Glutamatergic neuron (in vitro differentiated cells): ENCODE measurements around the gene CNTROB. TPM values are rescaled to one million over a fixed set of nuclear protein-coding genes. Genes with fewer than 3 reads are reported as not detected.

ENCODE experiments used
- DNase-seq: peaks from one replicate; pipeline ENCODE4 v3.0.0; 2022
- H3K27ac Mint-ChIP-seq: one replicate; pipeline ENCODE4 v1.8.0; 2020; ENCODE audit warnings: mild to moderate bottlenecking, mixed read lengths, inconsistent platforms; ENCODE audit not compliant: unreplicated experiment
- H3K27me3 Mint-ChIP-seq: one replicate; pipeline ENCODE4 v1.8.0; 2020; ENCODE audit warnings: mild to moderate bottlenecking, moderate library complexity, mixed read lengths, inconsistent platforms; ENCODE audit not compliant: unreplicated experiment
- H3K36me3 Mint-ChIP-seq: one replicate; pipeline ENCODE4 v1.8.0; 2020; ENCODE audit warnings: mild to moderate bottlenecking, mixed read lengths, inconsistent platforms; ENCODE audit not compliant: unreplicated experiment
- H3K4me1 Mint-ChIP-seq: one replicate; pipeline ENCODE4 v1.8.0; 2020; ENCODE audit warnings: mild to moderate bottlenecking, low read depth, mixed read lengths, inconsistent platforms; ENCODE audit not compliant: unreplicated experiment
- H3K4me3 Mint-ChIP-seq: one replicate; pipeline ENCODE4 v1.8.0; 2020; ENCODE audit warnings: mild to moderate bottlenecking, mixed read lengths, inconsistent platforms; ENCODE audit not compliant: unreplicated experiment
- H3K9me3 Mint-ChIP-seq: one replicate; pipeline ENCODE4 v1.8.0; 2020; ENCODE audit warnings: mild to moderate bottlenecking, moderate library complexity, mixed read lengths, inconsistent platforms; ENCODE audit not compliant: unreplicated experiment
- total RNA-seq: library from RNA; stranded (reverse); fragmentation: NEBNext Ultra II Directional; extraction: Animal tissue kit (Norgen Biotek cat#: 25700); gene quantifications from one replicate; pipeline ENCODE4 v1.2.1, GENCODE V29; 2021; ENCODE audit not compliant: unreplicated experiment
- TF ChIP-seq, protein P1 (sequence below): fragments of 200-600 bp; sonication (generic); IDR thresholded peaks from one replicate; pipeline ENCODE4 v1.5.0; 2021; ENCODE audit not compliant: partially characterized antibody, unreplicated experiment

Gene CNTROB
- total RNA-seq, 1 donor from 2014 or later, result 55.7 TPM

DNA sequence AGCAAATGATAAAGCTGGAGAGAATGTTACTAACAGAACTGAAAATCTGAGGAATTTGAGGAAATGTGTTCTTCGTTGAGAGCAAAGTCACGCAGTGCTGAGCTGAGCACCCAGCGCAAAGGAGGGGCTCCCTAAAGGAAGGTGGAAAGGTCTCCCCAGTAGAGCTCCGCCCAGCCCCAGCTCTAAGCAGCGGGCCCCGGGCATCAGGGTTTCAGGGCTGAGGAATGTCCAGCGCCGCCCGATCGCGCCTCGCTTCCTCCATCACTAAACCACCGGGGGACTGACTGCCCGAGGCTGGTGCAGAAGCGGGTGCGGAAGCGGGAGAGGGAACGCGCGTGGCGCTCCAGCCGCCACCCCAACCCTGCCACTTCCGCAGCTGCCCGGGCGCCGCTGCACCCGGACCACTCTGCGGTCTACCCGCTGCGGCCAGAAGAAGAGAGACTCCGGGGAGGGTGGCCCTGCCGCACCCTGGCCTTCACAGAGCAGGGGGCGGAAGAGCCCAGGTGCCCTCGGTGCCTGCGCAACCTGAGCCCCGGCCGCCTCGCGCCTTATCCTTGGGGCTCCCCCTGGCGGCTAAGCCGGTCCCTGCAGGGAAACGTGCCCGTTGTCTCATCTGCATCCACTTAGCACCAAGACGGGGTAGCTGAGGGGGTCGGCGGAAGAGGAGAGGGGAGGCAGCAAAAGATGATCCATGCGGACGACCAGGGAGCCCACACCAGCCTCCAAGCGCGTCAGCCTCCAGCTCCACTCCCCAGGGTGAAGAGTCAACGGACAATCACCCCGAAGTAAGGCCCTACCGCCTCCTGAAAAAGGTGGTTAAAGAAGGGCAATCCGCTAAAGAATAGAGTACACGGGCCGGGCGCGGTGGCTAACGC, 58.0 kb downstream of the CNTROB start:
- Mint-ChIP-seq H3K4me1 (no peaks in the 10 kb centered on the region), H3K27me3 (peaks cover 2% of the 10 kb centered on the region), H3K4me3 (peak overlapping the region; percentile 84), H3K27ac (no peak overlapping the region), H3K36me3 (no peaks in the 10 kb centered on the region), H3K9me3 (no peaks in the 10 kb centered on the region)
- peak; percentile 93 for DNase-seq
- TF ChIP-seq, protein P1, sequence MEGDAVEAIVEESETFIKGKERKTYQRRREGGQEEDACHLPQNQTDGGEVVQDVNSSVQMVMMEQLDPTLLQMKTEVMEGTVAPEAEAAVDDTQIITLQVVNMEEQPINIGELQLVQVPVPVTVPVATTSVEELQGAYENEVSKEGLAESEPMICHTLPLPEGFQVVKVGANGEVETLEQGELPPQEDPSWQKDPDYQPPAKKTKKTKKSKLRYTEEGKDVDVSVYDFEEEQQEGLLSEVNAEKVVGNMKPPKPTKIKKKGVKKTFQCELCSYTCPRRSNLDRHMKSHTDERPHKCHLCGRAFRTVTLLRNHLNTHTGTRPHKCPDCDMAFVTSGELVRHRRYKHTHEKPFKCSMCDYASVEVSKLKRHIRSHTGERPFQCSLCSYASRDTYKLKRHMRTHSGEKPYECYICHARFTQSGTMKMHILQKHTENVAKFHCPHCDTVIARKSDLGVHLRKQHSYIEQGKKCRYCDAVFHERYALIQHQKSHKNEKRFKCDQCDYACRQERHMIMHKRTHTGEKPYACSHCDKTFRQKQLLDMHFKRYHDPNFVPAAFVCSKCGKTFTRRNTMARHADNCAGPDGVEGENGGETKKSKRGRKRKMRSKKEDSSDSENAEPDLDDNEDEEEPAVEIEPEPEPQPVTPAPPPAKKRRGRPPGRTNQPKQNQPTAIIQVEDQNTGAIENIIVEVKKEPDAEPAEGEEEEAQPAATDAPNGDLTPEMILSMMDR, result peak; percentile 98

DNA sequence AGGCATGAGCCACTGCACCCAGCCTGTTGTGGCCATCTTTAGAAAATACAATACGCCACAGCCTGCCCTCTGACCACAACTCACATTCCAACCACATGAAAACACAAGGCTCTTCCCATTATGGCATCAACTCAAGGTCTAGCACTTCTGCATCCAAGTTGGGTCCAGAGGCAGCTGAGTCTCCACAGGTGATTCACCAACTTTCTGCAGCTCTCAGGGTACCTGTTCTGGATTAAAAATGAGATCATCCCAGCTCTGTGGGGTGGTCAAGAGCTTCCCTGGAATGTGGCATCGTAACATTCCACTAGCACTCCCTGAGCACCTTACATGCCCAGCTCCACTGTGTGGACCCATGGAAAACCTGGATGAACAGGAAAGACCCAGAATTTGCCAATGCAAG, 60.5 kb downstream of the CNTROB start:
- TF ChIP-seq, protein P1, result no peak
- H3K27ac Mint-ChIP-seq, result no peak overlapping the region
- H3K36me3 Mint-ChIP-seq, result no peaks in the 10 kb centered on the region
- no peak overlapping the region for H3K4me3 Mint-ChIP-seq
- DNase-seq, result no peak
- H3K4me1 Mint-ChIP-seq, result no peaks in the 10 kb centered on the region
- no peaks in the 10 kb centered on the region for H3K27me3 Mint-ChIP-seq
- H3K9me3 Mint-ChIP-seq, result no peaks in the 10 kb centered on the region

DNA sequence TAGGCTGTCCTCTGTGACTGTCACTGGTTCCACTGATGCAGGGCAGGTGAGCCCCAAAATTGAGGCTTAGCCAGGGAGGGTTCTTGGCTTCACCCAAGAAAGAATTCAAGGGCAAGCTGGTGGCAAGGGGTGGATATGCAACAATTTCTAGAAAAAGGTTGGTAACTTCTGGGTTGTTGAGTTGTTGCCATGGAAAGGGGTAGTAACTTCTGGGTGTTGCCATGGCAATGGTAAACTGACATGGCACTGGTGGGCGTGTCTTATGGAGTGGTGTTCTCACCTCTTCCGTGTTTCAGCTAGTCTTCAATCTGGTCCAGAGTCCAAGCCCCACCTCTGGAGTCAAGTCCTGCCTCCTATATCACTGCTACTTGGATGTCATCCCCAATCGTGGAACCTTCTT, 60.9 kb downstream of the CNTROB start:
- DNase-seq, result no peak
- no peaks in the 10 kb centered on the region for H3K4me1 Mint-ChIP-seq
- H3K27ac Mint-ChIP-seq, result no peak overlapping the region
- no peak overlapping the region for H3K4me3 Mint-ChIP-seq
- TF ChIP-seq, protein P1, result no peak
- no peaks in the 10 kb centered on the region for H3K27me3 Mint-ChIP-seq
- no peaks in the 10 kb centered on the region for H3K9me3 Mint-ChIP-seq
- H3K36me3 Mint-ChIP-seq, result no peaks in the 10 kb centered on the region

DNA sequence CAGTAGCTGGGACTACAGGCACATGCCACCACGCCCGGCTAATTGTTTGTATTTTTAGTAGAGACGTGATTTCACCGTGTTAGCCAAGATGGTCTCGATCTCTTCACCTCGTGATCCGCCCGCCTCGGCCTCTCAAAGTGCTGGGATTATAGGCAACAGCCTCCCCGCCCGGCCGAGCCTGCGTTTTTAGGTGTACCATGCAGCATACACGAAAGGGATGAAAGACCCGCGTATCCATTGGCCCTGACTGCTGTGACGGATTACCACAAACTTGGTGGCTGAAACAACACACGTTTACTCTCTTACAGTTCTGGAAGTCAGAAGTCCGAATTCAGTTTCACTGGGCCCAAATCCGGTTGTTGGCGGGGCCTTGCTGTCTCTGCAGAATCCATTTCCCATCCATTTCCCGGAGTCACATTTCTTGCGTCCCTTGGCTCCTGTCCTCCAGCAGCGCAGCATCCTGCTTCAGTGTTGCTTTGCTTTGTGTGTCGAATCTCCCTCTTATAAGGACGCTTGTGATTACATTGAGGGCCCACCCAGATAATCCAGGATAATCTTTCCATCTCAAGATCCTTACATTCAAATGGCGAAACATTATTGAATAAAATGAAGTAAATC, 62.1 kb downstream of the CNTROB start:
- TF ChIP-seq, protein P1, result no peak
- no peak overlapping the region for H3K4me3 Mint-ChIP-seq
- DNase-seq, result no peak
- H3K4me1 Mint-ChIP-seq, result no peaks in the 10 kb centered on the region
- no peaks in the 10 kb centered on the region for H3K36me3 Mint-ChIP-seq
- H3K27me3 Mint-ChIP-seq, result no peaks in the 10 kb centered on the region
- no peak overlapping the region for H3K27ac Mint-ChIP-seq
- no peaks in the 10 kb centered on the region for H3K9me3 Mint-ChIP-seq

DNA sequence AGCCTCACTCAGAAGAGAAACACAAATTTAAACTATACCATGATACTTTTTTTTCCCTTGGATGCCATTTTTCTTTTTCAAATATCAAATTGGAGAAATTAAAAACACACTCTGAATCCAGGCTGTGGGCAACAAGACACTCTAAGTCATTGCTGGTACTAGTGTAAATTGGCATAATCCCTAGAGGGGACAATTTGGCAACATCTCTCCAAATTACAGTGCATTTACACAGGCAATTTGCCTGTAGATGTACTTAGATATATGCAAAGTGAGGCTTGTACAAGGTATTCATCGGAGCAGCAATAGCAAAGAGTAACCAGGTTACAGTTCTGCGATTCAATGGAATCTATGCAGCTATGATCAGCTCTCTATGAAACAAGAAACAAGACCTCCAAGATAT, 63.7 kb downstream of the CNTROB start:
- TF ChIP-seq, protein P1, result no peak
- H3K4me3 Mint-ChIP-seq, result no peak overlapping the region
- no peaks in the 10 kb centered on the region for H3K9me3 Mint-ChIP-seq
- no peaks in the 10 kb centered on the region for H3K4me1 Mint-ChIP-seq
- no peaks in the 10 kb centered on the region for H3K27me3 Mint-ChIP-seq
- H3K27ac Mint-ChIP-seq, result no peak overlapping the region
- DNase-seq, result no peak
- no peaks in the 10 kb centered on the region for H3K36me3 Mint-ChIP-seq
